Thoracic aorta (tissue), 2 donors: ENCODE results near the gene KISS1R. TPM values are rescaled to one million over a fixed set of nuclear protein-coding genes. Genes with fewer than 3 reads are reported as not detected.
"Not testable (repeated sequence)": the region's sequence is repeated elsewhere in the genome, so short reads cannot be mapped to it uniquely, and the experiment has no call there.

Source experiments
- ATAC-seq: fragments of 150-250 bp; one replicate; pipeline ENCODE4 v1.8.0; 2017; ENCODE audit warnings: low read depth; ENCODE audit not compliant: insufficient number of reproducible peaks, low FRiP score
- DNase-seq: peaks from one replicate; pipeline ENCODE4 v3.0.0-alpha.2; 2020; ENCODE audit warnings: low spot score
- H3K27ac ChIP-seq, 2 donors: fragments of 200-600 bp; sonication (generic); 1 replicate in 1 of 2; 2 replicates in 1 of 2; pipeline ENCODE4 v1.5.1; 2016; ENCODE audit warnings: mild to moderate bottlenecking in 2 of 2, moderate library complexity in 2 of 2
- H3K27me3 ChIP-seq: fragments of 200-600 bp; sonication (generic); replicated peaks from 2 replicates; pipeline ENCODE4 v1.6.0; 2016; ENCODE audit warnings: mild to moderate bottlenecking; ENCODE audit not compliant: insufficient read depth
- H3K36me3 ChIP-seq: fragments of 200-600 bp; sonication (generic); one replicate; pipeline ENCODE4 v1.5.1; 2016
- H3K4me1 ChIP-seq, 2 donors: fragments of 200-600 bp; sonication (generic); 1 replicate in 1 of 2; 2 replicates in 1 of 2; pipeline versions ENCODE4 v1.5.1 to v1.6.0; 2016; ENCODE audit warnings: low read depth in 2 of 2, mild to moderate bottlenecking in 1 of 2; ENCODE audit not compliant: control insufficient read depth in 1 of 2
- H3K4me3 ChIP-seq: fragments of 200-600 bp; sonication (generic); 2 replicates; pipeline ENCODE4 v1.5.1; 2016; ENCODE audit warnings: mild to moderate bottlenecking
- H3K9me3 ChIP-seq: fragments of 200-600 bp; sonication (generic); 2 replicates; pipeline ENCODE4 v1.5.1; 2016
- CTCF ChIP-seq: fragments of 200-600 bp; sonication (generic); IDR thresholded peaks from one replicate; pipeline ENCODE4 v1.5.1; 2019; ENCODE audit warnings: antibody characterized with exemption
- total RNA-seq, 2 donors: library from RNA; depleted of rRNA; stranded (reverse); fragments of >200 nt; gene quantifications; one replicate each; pipeline versions ENCODE4 v1.1.0 to v1.2.3, GENCODE V29; 2016

The KISS1R gene
- total RNA-seq, 2 donors from 2014 or later: not detected

GRCh38 chr19:889662-890295 is 27.4 kb upstream of the KISS1R start:
- Histone ChIP-seq H3K27ac (no peak overlapping the region), H3K36me3 (peaks cover 30% of the 10 kb centered on the region), H3K4me1 (peaks cover 4 to 14% of the 10 kb centered on the region in 2 donors), H3K4me3 (no peak overlapping the region), H3K9me3 (no peaks in the 10 kb centered on the region), H3K27me3 (no peaks in the 10 kb centered on the region)
- TF ChIP-seq CTCF: no peak
- ATAC-seq (no peak), DNase-seq (no peak)

DNA sequence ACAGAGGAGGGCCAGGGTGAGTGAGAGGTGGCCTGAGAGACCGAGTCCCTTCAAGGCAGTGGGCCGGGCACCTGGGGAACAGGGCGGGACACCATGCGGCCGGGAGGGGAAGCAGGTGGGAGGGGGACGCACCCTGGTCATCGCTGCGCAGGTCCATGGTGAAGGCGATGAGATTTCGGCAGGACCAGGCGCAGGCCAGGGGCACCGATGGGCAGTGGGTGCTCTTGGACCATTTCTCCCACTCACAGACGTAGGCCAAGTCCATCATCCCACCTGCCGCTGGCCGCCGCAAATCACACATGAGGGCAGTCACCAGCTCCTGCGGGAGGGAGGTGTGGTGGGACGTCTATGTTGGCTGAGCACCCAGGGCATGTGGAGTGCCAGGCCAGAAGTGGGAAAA is 26.3 kb upstream of the KISS1R start:
- H3K36me3 ChIP-seq: peaks cover 25% of the 10 kb centered on the region
- ATAC-seq: no peak

GRCh38 chr19:891421-892200 is 25.5 kb upstream of the KISS1R start:
- H3K27me3 ChIP-seq, H3K27ac ChIP-seq, ATAC-seq, H3K9me3 ChIP-seq, DNase-seq: not testable (repeated sequence)
- peaks cover 4 to 14% of the 10 kb centered on the region in 2 donors for H3K4me1 ChIP-seq
- peak overlapping the region; percentile 90 for H3K4me3 ChIP-seq
- H3K36me3 ChIP-seq: peaks cover 17% of the 10 kb centered on the region

More for the DNA sequence above, 26.3 kb upstream of the KISS1R start:
- H3K27me3 ChIP-seq: no peaks in the 10 kb centered on the region
- no peaks in the 10 kb centered on the region for H3K9me3 ChIP-seq
- no peak overlapping the region for H3K27ac ChIP-seq
- H3K4me3 ChIP-seq: no peak overlapping the region
- no peak for TF ChIP-seq CTCF
- H3K4me1 ChIP-seq: peaks cover 4 to 14% of the 10 kb centered on the region in 2 donors
- no peak for DNase-seq

GRCh38 chr19:892243-892893 is 24.8 kb upstream of the KISS1R start:
- no peak for TF ChIP-seq CTCF
- Histone ChIP-seq H3K4me3 (peak overlapping the region; percentile 90), H3K36me3 (peaks cover 12% of the 10 kb centered on the region), H3K27me3 (no peaks in the 10 kb centered on the region), H3K4me1 (peaks cover 4 to 14% of the 10 kb centered on the region in 2 donors), H3K9me3 (no peaks in the 10 kb centered on the region), H3K27ac (peak overlapping the region; percentile 61 to 91)
- ATAC-seq: no peak
- DNase-seq: no peak

DNA sequence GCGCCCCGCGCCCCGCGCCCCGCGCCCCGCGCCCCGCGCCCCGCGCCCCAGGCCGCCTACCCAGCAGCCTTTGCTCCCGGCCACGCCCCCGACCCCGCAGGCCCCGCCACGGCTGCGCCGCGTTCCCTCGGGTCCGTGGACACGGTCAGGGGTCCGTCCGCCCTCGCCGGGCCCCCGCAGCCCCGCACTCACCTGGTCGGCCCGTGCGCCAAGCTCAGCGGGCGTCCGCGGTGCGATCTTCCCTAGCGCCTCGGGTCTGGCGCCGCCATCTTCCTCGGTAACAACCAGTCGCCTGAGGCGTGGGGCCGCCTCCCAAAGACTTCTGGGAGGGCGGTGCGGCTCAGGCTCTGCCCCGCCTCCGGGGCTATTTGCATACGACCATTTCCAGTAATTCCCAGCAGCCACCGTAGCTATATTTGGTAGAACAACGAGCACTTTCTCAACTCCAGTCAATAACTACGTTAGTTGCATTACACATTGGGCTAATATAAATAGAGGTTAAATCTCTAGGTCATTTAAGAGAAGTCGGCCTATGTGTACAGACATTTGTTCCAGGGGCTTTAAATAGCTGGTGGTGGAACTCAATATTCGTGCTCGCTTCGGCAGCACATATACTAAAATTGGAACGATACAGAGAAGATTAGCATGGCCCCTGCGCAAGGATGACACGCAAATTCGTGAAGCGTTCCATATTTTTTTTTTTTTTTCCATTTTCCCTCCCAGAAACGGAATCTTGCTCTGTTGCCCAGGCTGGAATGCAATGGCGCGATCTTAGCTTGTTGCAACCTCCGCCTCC is 24.0 kb upstream of the KISS1R start, which contains the start of the genes MED16 and RNU6-9:
Gene MED16, minus strand, starts transcription at position 294 of the 796 bp plus-strand sequence. CDS start 2,056 bp downstream, outside the sequence.
Gene RNU6-9, plus strand, starts transcription at position 591 of the 796 bp plus-strand sequence.
- DNase-seq (peak; percentile 64), ATAC-seq (peak; percentile 83)
- Histone ChIP-seq H3K27ac (peak within 1 kb of the TSS; percentile 61 to 91), H3K9me3 (no peaks in the 10 kb centered on the region), H3K4me1 (peaks cover 4 to 14% of the 10 kb centered on the region in 2 donors), H3K27me3 (no peaks in the 10 kb centered on the region), H3K36me3 (peaks cover 12% of the 10 kb centered on the region), H3K4me3 (peak within 1 kb of the TSS; percentile 90)
- TF ChIP-seq CTCF: no peak
